ENCODE data around the gene GPALPP1. TPM values are rescaled to one million over a fixed set of nuclear protein-coding genes. Genes with fewer than 3 reads are reported as not detected.
"Not testable (repeated sequence)": the region's sequence is repeated elsewhere in the genome, so short reads cannot be mapped to it uniquely, and the experiment has no call there.

GPALPP1 gene
- total RNA-seq, 3 donors from 2014 or later: 19.2 to 23.5 (median 20.2) TPM

GRCh38 chr13:45011198-45011597 lies 21.9 kb downstream of the GPALPP1 start:
- no peaks in the 10 kb centered on the region for H3K9me3 ChIP-seq
- ATAC-seq: no peak
- intact Hi-C loops (cut with DNase I, micrococcal nuclease): no loop called here

GRCh38 chr13:45015300-45015699 lies 26.0 kb downstream of the GPALPP1 start:
- no peak for TF ChIP-seq CTCF (IDR thresholded peaks at IDR 0.05)
- H3K9me3 ChIP-seq: no peaks in the 10 kb centered on the region
- no peak overlapping the region for H3K4me3 ChIP-seq
- intact Hi-C loops (cut with DNase I, micrococcal nuclease): no loop called here
- ATAC-seq (no peak), DNase-seq (no peak)
- H3K4me1 ChIP-seq (ENCODE audit: low read depth): no peaks in the 10 kb centered on the region
- no peaks in the 10 kb centered on the region for H3K36me3 ChIP-seq (ENCODE audit: low read depth)

More at GRCh38 chr13:45011198-45011597, 21.9 kb downstream of the GPALPP1 start:
- no peak for TF ChIP-seq CTCF (IDR thresholded peaks at IDR 0.05)
- Histone ChIP-seq H3K4me1 (ENCODE audit: low read depth) (peaks cover 3% of the 10 kb centered on the region), H3K36me3 (ENCODE audit: low read depth) (no peaks in the 10 kb centered on the region), H3K4me3 (no peak overlapping the region)
- no peak for DNase-seq

GRCh38 chr13:45016792-45017425 lies 27.6 kb downstream of the GPALPP1 start:
- Histone ChIP-seq H3K9me3 (no peaks in the 10 kb centered on the region), H3K4me3 (no peak overlapping the region), H3K36me3 (ENCODE audit: low read depth) (no peaks in the 10 kb centered on the region), H3K4me1 (ENCODE audit: low read depth) (no peaks in the 10 kb centered on the region)
- ATAC-seq: no peak
- intact Hi-C loops (cut with DNase I, micrococcal nuclease): no loop called here
- DNase-seq: no peak
- no peak for TF ChIP-seq CTCF (IDR thresholded peaks at IDR 0.05)

GRCh38 chr13:45019981-45020380 lies 30.6 kb downstream of the GPALPP1 start:
- intact Hi-C loops (cut with DNase I, micrococcal nuclease); DNase-seq; H3K4me3 ChIP-seq; H3K4me1 ChIP-seq (ENCODE audit: low read depth); H3K36me3 ChIP-seq (ENCODE audit: low read depth); ATAC-seq; H3K9me3 ChIP-seq: not testable (repeated sequence)

GRCh38 chr13:45021250-45021649 lies 31.9 kb downstream of the GPALPP1 start:
- Histone ChIP-seq H3K9me3 (no peaks in the 10 kb centered on the region), H3K4me1 (ENCODE audit: low read depth) (no peaks in the 10 kb centered on the region), H3K4me3 (no peak overlapping the region), H3K36me3 (ENCODE audit: low read depth) (no peaks in the 10 kb centered on the region)
- TF ChIP-seq CTCF (IDR thresholded peaks at IDR 0.05): no peak
- intact Hi-C loops (cut with DNase I, micrococcal nuclease): no loop called here
- ATAC-seq (no peak), DNase-seq (no peak)

- no peak for ATAC-seq
- Histone ChIP-seq H3K36me3 (ENCODE audit: low read depth) (no peaks in the 10 kb centered on the region), H3K4me1 (ENCODE audit: low read depth) (no peaks in the 10 kb centered on the region), H3K4me3 (no peak overlapping the region), H3K9me3 (no peaks in the 10 kb centered on the region)
- no peak for TF ChIP-seq CTCF (IDR thresholded peaks at IDR 0.05)
- no peak for DNase-seq
- intact Hi-C loops (cut with DNase I, micrococcal nuclease): no loop called here
Measured at GRCh38 chr13:45024847-45025246, 35.5 kb downstream of the GPALPP1 start.
